HCEC 1CT (cell line): ENCODE data around the gene PPP1R14B.
"Not testable (repeated sequence)": the region's sequence is repeated elsewhere in the genome, so short reads cannot be mapped to it uniquely, and the experiment has no call there.

Experiments
- DNase-seq: peaks from one replicate; pipeline ENCODE4 v3.0.0-alpha.2; 2017

PPP1R14B gene

DNA sequence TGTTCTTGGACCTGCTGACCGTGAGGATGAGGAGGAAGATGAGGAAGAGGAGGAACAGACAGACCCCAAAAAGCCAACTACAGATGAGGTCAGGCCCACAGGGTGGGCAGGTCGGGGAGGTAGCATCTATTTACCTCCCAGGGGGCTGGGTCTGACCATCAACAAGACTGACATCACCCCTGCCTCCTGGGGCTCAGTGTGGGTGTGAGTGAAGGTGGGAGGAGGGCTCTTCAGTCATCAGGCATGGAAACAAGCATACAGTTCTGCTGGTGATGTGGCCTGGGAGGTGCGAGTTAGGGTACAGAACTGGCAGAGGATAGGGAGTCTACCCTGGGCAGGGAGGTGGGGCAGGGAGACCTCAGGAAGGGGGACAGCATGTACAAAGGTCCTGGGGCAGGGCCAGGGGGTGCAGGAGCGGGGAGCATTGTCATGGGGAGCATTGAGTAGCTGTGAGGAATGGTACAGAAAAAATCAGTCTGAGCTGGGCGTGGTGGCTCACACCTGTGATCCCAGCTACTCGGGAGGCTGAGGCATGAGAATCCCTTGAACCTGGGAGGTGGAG is 13.5 kb upstream of the PPP1R14B start:
- no peak for DNase-seq

DNA sequence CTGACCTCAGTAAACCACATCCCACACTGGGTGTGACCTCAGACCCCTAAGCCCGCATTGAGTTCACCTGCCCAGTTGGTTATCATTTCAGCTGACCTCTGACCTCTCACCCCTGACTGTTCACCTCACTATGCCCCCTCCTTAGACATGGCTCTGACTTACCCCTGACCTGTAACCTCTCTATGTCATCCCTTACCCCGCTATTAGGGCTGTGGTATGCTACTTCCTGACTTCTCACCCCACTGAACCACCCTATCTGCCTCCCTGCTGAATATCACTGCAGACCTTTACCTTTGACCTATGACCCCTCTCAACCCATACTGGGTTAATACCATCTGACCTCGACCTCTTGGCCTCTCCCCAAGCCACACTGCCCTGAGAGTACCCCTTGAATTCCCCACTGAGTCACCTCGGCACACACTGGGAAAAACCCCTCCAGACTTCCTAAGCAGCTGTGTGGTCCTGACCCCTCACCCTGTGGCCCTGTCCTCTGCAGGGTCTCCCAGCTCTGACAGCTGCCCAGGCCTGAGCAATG is 12.9 kb upstream of the PPP1R14B start:
- DNase-seq, result no peak

GRCh38 chr11:64258946-64259532 is 12.3 kb upstream of the PPP1R14B start:
- no peak for DNase-seq

DNA sequence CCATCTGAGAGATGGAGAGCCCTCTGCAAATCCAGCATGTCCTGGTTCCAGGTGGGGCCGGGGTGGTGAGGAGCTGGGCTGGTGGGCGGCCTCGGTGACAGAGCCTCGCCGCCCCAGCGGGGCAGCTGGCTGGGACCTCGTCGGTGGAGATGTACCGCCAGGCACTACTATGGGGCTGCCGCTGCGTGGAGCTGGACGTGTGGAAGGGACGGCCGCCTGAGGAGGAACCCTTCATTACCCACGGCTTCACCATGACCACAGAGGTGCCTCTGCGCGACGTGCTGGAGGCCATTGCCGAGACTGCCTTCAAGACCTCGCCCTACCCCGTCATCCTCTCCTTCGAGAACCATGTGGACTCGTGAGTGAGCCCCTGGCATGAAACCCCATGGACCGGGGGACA is 11.6 kb upstream of the PPP1R14B start:
- DNase-seq, result no peak

DNA sequence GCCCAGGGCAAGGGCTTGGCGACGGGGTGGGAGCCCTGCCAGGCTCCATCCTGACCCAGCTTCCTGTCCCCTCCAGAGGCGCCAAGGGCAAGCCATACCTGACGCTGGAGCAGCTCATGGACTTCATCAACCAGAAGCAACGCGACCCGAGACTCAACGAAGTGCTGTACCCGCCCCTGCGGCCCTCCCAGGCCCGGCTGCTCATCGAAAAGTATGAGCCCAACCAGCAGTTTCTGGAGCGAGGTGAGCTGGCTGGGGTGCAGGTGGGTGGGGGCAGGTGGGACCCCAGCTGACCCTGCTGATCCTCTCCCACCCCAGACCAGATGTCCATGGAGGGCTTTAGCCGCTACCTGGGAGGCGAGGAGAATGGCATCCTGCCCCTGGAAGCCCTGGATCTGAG is 9.6 kb upstream of the PPP1R14B start:
- DNase-seq, result no peak

DNA sequence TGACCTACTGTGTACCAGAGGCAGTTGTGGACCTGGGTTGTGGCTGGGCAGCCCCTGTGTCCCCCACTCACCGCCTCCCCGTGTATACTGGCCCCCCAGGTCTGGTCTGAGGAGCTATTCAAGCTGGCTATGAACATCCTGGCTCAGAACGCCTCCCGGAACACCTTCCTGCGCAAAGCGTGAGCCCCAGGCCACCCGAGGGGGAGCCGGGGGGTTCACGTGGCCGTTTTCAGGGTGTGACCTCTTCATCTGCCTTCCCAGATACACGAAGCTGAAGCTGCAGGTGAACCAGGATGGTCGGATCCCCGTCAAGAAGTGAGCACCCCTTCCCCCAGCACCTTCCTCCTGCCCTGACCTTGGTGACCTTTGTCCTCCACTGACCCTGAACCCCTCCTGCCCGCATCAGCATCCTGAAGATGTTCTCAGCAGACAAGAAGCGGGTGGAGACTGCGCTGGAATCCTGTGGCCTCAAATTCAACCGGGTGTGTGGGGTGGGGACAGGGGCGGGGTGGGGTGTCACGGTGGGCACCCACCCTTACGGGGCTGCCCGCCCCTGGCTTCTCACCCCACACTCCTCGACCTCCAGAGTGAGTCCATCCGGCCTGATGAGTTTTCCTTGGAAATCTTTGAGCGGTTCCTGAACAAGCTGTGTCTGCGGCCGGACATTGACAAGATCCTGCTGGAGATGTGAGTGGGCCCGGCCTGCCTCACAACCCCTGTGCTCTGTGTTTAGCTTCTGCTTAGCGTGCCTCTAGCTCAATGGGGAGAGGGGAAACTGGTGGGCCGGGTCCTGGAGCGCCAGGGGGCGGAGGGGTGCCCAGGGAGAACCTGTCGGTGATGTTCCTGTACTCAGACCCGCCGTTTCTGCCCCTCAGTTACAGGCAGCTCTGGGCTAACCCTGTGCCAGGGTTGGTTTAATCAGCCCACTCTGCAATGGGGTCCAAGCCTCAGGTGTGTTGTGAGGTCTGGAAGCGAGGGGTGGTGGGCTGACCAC is 8.7 kb upstream of the PPP1R14B start:
- no peak for DNase-seq

- DNase-seq, result no peak
Measured at GRCh38 chr11:64254326-64254725, 7.6 kb upstream of the PPP1R14B start.

DNA sequence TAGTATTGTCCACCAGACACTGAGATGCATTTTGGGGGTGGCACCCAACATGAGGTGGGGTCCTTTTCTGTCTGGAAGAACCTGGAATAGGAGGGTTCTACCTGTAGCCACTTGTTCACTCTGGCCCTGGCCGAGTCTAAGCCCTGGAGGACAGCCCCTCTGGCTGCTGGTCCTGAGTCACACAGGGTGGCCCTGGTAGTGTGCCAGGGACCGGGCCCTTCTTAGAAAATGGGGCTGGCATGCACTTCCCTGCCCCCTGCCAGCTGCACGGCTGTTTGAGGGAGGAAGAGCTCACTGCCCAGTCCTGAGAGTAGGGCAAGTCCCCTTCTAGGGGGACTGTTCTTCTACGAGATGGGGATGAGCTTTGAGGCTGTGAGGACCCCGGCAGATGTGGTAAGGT is 6.7 kb upstream of the PPP1R14B start:
- no peak for DNase-seq

- DNase-seq, result no peak
Measured at GRCh38 chr11:64253043-64253442, 6.3 kb upstream of the PPP1R14B start.

DNA sequence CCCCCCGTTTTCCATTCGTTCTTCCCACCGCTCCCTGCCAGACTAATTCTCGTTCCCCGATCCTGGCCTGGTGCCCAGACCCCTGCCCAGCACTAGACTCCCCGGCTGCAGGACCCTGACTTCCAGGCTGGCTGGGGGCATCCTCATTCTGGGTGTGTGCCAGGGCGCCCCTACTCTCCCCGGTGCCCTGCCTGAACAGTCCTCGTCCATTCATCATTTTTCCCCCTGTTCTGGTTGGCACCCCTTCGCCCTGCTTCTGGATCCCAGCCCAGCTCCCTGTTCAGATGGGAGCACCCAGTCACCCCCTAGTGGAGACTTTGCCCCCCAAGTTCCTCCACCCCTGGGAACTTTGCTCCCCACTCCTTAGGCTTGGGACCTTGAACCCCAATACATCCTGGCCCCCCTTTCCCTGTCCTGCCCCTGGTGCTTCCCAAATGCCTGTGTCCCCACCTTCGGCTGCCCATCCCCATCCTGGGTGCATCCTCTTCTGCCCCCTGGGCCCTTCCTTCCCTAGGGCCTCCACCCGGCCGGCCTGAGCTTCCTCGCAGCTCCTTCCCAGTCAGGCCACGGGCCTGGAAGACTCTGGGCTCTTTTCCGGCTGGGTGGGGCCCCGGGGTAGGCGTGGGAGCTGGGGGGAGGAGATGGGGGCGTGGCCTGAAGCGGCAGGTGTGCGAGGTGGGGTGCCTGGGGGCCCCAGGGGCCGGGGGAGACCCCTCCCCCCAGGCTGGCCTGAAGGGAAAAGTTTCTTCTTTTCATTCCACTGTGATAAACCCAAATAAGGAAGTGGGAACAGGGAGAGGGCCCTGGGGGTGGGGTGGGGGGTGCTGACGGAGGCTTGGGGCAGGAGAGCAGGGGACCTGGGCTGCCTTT is 5.5 kb upstream of the PPP1R14B start:
- peak; percentile 59 for DNase-seq

DNA sequence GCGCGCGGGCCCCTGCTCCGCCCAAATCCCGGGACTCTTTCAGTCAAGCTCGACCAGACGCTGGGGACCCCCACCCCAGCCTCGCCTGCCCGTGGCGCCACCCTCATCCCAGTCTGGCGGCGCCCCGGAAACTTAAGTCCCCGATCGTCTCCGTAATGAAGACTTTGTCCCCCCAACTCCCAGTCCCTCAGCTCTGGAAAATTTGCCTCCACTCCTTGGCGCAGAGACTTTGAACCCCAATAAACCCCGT is 4.9 kb upstream of the PPP1R14B start:
- DNase-seq, result no peak

DNA sequence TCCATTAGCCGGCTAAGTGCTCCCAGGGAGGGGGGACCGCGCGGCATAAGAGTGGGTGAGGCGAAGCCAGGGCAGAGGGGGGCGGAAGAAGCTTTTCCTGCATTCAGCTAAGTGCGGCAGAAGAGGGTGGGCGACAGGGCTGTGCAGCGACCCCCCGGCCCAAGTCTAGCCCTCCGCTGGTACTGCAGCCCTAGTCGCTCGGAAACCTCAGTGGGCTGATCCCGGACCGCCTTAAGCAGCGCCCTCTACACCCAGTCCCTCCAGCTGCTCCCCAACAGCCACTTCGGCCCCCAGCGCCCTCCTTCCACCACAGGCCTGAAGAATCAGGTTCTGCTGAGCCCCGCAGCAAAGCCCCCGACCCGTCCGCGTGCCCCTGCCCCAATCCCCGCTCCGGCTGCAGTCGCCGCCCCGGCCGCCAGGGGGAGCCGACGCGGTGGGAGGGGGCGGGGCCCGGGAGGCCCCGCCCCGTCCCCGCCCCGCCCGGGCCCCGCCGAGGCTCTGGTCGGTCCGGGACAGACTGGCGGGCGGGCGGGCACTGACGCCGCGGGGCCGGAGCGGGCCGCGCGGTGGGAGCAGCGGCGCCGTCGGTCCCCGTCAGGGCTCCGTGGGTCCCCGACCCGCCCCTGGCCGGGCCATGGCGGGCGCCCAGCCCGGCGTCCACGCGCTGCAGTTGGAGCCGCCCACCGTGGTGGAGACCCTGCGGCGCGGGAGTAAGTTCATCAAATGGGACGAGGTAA is 4.4 kb upstream of the PPP1R14B start, which contains the start of gene PLCB3:
TSS of gene PLCB3 (plus strand) at position 515 of the 737 bp plus-strand sequence. CDS start at position 635, 120 bp downstream.
- DNase-seq, result peak; percentile 35

GRCh38 chr11:64250415-64251015 is 3.8 kb upstream of the PPP1R14B start:
- DNase-seq, result no peak

DNA sequence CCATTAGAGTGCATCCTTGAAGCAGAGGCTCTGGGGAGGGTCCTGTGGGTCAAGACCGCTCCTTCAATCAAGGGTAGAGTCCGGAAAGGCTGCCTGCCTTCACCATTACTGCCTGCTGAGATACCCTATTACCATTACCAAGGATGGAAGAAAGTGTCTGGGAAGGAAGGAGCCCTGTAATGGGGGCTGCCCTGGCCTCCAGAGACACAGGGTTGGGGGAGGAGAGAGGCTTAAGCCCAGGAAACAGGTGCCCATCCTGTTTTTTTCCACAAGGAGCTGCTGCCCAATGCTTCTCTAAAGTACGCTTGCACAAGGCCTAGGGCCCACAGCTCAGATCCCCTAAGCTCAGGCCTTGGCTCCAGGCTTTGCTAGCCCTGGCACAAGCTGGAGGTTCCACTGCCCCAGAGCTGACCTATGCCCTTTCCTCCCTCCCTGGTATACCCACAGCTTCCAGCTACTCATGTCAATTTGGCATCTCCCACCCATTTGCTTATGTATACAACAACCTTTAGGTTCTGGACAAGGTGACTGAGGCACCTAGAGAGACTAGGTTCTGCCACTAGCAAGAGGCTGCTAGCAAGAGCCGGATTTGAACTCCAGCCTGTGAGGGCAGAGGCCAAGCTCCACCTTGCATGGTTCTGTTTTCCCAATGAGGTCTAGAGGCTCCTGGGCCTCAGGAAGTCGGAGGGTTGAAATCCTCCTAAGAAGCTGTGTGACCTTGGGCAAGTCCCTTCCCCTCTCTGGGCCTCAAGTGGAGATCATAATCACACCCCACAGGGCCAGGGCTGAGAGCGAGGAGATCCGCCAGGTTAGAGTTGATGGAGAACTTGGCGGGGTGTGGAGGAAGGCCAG is 3.0 kb upstream of the PPP1R14B start:
- no peak for DNase-seq

GRCh38 chr11:64249038-64249437 is 2.3 kb upstream of the PPP1R14B start:
- DNase-seq, result no peak

GRCh38 chr11:64248578-64248977 is 1.8 kb upstream of the PPP1R14B start:
- DNase-seq, result no peak

- DNase-seq, result no peak
Measured at GRCh38 chr11:64247729-64248531, 1.2 kb upstream of the PPP1R14B start.

DNA sequence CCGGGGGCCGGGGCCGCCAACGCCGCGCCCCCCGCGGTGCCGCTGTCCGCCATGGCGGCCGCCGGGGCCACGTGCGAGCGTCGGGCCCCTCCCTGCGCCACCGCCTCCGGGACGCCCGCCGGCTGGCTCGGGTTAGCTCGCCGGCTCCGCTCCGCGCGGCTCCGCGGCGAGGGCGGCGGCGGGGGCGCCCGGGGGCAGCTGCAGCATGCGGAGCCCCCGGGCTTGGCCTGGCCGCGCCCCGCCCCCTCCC is 197 bp downstream of the PPP1R14B start:
- DNase-seq, result not testable (repeated sequence)

DNA sequence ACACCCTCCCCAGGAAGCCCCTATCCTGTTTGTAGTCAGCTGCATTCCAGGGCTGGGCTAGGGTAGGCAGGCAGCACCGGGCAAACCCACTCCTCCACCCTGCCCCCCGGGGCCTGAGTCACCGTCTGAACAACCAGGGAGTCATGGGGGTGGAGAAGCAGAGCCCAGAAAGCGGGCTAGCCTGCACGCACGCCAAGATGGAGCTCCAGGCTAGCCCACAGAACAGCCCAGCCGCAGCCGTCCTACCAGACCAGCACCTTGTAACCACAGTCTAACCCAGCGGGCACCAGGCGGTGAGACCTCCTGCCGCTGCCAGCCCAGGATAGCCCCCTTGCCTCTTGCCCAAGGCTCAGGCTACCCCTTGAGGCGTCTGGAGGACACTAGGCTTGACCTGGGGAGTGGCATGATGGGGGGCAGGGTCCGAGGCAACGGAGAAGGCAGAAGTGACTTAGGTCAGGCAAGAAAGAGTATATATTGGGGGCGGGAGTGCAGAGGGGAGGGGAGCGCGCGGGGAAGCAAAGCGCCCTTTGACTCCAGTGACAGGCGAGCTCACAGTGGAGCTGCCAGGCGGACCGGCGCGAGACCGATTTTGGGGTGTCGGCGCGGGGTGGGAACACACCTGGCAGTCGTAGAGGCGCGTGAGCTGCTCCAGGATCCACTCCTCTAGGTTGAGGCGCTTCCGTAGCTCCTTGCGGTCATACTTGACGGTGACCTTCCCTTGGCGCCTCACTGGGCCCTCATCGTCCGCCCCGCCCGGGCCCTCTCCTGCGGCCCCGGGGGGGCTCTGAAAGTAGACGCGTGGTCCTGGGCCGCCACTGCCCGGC is 734 bp downstream of the PPP1R14B start:
- DNase-seq, result peak; percentile 90
